Fibroblast of peridontal ligament (primary cell): ENCODE results near the gene ALAS2.
"Not testable (repeated sequence)": the region's sequence is repeated elsewhere in the genome, so short reads cannot be mapped to it uniquely, and the experiment has no call there.

Source experiments
- DNase-seq: peaks from one replicate; pipeline ENCODE4 v3.0.0-alpha.2; 2010; ENCODE audit errors: extremely low read depth

The ALAS2 gene, protein sequence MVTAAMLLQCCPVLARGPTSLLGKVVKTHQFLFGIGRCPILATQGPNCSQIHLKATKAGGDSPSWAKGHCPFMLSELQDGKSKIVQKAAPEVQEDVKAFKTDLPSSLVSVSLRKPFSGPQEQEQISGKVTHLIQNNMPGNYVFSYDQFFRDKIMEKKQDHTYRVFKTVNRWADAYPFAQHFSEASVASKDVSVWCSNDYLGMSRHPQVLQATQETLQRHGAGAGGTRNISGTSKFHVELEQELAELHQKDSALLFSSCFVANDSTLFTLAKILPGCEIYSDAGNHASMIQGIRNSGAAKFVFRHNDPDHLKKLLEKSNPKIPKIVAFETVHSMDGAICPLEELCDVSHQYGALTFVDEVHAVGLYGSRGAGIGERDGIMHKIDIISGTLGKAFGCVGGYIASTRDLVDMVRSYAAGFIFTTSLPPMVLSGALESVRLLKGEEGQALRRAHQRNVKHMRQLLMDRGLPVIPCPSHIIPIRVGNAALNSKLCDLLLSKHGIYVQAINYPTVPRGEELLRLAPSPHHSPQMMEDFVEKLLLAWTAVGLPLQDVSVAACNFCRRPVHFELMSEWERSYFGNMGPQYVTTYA

DNA sequence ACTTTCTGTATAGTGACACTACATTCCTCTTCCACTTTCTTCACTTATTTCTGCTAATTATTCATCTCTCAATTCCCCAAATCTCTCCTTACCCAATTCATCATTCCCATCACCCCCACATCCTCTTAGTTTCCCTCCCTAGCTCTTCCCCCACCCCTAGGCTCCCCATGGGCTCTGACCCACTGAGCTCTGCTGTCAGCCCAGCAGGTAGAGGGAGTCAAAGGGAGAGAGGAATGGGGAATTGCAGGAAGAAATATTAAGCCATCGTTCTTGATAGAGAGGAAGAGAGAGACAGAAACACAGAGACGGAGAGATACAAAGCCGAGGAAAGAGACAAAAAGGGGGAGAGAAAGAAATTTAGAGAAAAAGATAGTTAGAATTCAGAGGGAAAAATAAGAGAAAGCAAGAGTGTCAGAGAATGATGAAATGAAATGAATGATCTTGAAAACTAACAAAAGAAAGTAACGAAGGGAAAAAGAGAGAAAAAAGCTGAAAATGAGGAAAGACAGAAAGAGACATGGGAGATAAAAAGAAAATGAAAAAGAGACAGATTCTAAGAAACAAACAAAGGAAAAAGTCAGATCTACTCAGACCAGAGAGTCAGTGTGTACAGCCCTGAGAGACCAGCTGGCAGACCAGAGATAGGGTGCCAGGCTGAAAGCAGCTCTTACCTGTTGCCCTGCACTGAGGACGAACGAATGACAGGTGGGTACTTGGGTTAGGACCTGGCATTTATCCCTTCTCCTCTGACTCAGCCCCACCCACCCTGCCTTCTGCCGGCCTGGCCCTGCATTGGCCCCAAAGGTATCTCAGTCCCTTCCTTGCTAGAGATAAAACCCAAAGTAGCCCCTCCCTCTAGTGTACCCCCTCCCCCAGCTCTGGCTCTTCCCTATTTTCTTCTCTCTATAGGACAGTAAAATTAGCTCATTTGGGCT is at the start of gene ALAS2:
Gene ALAS2, minus strand, starts transcription at position 707 of the 935 bp plus-strand sequence. CDS start 4,977 bp downstream, outside the sequence.
- DNase-seq = no peak

DNA sequence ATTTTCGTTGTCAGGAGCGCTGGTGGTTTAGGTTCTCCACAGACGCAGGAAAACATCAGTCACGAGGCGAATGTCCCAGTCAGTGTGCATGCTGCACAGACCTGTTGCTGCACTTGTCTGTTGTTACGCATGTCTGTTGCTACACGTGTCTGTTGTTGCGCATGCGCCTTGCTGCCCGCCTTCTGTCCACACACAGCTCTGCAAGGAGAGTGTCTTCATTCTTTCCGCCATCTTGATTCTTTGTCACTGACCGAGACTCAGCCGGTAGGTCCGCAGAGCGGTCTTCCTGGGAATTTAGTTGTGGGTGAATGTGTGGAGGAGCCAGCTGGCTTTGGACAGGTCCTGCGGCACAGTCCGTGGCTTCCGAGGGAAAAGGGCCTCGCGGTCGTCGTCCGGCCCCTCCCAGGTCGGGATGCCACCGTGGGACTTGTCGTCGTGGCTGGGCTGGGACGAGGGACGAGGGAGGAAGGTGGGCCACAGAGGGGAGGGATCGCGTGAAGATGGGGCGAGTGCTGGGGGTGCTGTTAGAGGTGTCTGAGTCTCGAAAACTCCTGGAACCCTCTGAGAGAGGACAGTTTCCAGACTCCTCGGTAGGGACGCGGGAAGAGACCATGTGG is 44.2 kb upstream of the ALAS2 start, which contains the start of gene PAGE2B:
Gene PAGE2B, plus strand, starts transcription at position 180 of the 617 bp plus-strand sequence. CDS start 1,012 bp downstream, outside the sequence.
- DNase-seq = no peak

DNA sequence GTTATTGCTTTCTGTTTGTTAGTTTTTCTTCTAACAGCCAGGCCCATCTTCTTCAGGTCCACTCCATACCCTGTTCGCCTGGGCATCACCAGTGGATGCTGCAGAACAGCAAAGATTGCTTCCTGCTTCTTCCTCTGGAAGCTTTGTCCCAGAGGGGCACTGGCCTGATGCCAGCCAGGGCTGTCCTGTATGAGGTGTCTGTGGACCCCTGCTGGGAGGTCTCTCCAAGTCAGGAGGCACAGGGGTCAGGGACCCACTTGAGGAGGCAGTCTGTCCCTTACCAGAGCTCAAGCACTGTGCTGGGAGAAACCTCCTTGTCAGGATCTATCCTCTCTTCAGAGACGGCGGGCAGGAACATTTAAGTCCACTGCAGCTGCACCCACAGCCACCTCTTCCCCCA is 41.5 kb upstream of the ALAS2 start:
- no peak for DNase-seq

DNA sequence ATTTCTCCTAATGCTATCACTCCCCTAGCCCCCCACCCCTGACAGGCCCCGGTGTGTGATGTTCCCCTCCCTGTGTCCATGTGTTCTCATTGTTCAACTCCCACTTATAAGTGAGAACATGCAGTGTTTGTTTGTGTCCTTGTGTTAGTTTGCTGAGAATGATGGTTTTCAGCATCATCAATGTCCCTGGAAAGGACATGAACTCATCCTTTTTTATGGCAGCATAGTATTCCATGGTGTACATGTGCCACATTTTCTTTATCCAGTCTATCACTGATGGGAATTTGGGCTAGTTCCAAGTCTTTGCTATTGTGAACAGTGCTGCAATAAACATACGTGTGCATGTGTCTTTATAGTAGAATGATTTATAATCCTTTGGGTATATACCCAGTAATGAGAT is 36.4 kb upstream of the ALAS2 start:
- not testable (repeated sequence) for DNase-seq

DNA sequence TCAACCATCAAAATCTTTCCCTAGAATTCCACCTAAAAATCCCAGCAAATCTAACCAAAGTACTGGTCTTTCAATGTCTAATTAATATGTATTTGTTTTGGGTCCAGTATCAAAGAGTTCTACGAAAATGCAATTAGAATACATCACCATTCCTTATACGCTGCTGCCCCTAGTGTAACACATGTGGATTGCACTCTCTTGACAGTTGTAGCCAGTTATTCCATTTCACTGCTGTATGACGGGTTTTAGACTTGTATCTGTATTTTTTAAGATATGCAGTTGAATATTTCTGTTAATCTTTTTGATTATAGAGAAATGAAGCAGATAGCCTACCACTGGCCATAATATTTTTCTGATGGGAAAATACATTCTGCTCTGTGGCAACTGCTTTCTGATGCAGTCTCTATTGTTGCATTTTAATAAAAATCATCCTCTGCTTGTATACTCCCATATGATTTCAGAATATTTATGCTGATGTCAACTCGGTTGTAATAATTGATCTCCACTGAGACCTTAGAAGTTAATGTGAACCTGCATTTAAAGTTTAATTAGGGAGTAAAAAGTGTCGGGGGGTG is 27.0 kb upstream of the ALAS2 start:
- DNase-seq = peak; percentile 50

DNA sequence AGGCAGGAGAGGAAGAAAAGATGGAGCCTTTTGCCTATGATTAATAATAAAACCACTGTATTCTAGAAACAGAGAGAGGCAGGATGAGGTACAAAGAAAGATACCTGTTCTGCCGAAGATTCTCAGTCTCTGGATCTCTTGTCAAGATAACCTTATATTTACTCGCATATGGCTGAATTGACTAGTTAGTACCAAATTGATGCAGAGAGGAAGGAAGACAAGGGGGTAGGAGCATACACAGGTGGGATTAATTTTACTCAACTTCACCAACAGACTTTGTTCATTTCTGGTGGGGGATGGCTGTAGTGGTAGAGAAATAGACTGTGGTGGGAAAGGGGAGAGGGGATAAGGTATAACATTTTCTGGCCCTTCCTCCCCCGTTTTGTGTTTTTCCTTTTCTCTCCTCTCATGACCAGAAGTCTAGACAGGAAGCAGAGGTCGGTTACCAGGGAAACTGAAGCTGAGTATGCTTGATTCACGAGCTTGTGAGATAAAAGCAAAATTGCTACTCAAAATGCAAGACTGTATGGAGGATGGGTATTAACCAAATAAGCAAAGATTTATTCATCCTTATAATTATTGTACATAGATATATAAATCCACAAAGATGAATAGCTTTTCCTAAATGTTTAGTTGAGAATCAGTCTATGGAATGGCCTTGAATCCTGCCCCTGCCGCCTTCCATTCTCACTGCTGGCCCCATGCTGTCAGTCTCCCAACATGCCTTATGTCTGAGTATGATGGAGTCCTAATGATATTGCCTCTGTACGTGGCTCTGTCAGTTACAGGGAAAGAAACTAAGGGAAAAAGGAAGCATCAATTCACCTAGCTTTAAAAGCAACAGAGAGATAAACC is 26.3 kb upstream of the ALAS2 start:
- peak; percentile 1 for DNase-seq

DNA sequence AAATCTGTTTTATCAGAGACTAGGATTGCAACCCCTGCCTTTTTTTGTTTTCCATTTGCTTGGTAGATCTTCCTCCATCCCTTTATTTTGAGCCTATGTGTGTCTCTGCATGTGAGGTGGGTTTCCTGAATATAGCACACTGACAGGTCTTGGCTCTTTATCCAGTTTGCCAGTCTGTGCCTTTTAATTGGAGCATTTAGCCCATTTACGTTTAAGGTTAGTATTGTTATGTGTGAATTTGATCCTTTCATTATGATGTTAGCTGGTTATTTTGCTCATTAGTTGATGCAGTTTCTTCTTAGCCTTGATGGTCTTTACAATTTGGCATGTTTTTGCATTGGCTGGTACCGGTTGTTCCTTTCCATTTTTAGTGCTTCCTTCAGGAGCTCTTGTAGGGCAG is 19.8 kb upstream of the ALAS2 start:
- not testable (repeated sequence) for DNase-seq

DNA sequence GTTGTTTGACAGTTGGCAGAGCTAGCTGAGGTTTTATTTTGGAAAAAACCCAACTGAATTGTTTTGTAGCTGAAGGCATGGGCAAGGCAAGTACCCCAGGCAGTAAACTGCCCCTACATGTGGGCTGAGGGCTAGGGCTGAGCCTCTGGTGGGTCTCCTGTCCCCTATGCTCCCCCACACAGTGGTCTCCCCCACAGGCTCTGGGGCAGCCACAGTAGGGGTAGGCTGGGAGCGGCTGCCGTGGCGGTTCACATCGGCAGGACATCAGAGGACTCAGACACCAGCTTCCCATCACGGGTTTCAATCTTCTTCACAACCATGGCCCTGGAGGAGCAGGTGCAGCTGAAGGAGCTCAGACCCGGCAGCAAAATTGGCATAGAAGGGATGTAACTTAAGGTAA is 10.7 kb upstream of the ALAS2 start:
- no peak for DNase-seq

DNA sequence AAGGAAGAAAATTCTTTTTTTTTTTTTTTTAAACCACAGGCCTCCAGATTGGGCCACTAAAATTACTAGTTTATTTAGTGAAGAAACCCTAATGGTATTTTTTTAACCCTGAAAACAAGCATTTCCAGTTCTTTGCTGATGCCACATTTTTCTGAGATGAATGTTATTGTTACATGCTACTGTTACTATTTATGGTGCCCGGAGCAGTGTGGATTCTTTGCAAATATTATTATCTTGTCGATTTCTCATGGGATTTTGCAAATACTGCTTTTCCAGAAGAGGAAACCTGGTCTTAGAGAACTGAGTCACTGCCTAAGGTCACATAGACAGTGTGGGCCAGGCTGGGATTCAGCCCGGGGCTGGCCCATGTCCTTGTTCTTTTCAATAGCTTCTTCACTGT is 8.7 kb upstream of the ALAS2 start:
- DNase-seq = no peak

DNA sequence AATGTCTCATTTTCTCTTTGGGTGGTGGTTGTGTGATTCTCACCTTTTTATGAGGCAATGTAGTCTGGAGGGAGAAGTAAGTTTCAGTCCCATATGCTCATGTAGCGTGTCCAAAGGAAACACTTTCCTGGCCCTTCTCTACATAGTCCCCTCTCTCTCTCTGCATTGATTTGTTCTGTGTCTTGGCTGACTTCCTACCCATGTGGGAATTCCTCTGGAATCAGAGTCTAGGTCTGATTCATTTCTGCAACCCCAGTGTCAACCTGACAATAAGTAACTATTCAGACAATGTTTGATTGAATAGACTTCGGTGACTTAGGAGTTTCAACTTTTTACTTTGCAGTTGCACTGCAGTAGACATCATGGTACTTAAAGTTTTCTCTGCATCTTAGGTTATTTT is 2.7 kb upstream of the ALAS2 start:
- no peak for DNase-seq

DNA sequence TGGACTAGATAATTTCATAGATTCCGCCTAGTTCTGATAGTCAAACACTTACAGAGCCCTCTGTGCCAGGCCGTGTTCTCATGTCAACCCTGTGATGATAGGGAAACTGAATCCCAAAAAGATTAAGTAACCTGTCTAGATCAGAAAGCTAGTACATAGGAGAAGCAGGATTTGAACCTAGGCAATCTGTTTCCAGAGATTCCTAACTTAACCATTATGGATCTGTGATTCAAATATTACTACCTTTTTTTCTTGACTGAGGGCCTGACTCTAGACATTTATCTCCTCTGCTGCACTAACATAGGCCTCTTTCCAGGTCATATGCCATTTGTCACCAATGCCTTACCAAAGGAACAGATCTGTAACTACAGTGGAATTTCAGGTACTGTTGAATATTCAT is 1.5 kb downstream of the ALAS2 start:
- no peak for DNase-seq

DNA sequence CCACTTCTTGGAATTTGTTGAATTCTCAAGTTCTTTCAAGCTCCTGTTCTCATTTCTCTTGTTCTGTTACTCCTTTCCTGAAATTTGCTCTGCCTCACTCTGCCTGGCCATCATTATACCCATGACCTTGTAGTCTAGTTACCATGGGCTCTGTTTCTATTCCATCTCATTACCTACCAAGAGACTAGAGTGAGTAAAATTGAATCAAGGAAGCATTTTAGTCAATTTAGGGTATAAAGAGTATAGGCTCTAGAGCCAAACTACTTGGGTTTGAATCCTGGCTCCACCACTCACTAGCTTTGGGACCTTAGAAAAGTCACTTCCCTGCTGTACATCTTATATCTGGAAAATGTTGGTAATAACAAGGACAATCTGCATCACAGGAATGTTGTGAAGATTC is 2.2 kb downstream of the ALAS2 start:
- DNase-seq = no peak

DNA sequence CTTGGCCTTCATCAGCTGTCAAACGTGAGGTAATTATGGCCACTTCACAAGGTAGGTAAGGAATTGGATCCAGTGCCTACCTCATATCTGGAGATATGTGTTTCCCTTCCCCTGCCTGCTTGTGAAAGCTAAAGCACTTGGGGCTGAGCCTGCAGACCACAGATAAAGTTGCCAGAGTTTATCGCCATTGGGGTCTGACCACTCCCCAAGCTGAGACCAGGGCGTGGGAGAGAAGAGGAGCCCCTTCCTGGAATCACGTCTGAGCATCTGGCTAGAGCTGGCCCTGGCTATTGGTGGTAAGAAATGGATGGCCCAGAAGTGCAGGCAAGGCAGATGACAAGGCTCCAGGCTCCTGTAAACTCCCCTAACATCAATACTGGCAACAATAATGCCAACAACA is 2.7 kb downstream of the ALAS2 start:
- DNase-seq = no peak

DNA sequence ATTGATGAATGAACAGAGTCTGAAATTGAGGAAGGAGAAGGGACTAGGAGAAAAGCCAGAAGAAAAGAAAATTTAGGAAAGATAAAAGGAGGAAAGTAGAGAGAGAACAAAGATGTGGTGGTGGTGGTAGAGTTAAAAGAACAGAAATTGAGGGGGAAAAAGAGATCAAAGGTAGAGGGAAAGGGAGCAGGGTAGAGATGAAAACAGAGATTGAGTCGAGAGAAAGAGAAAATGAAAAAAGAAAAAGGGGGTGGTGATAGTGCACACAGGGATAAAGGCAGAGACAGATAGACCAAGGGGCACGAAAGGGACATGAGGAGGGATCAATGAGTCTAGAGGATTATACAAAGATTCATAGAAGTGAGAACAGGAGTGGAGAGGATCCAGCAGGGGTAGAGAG is 3.9 kb downstream of the ALAS2 start:
- DNase-seq = no peak

DNA sequence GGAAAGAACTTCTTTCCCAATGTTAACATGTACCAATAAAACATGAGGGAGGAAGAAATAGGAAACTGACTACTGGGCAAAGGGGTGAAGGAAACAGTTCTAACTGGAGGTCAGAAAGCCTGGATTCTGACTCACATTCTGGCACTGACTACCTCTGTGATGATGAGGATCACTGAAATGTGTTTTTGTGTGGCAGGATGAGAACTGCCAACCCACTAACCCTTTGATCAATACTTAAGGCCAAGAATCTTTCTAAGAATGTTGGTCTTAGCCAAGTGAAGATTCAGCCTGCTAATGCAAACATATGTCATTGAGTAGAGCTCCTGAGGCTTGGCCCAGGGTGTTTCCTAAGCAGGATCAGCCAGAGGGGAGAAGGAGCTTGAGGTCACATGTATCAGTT is 4.6 kb downstream of the ALAS2 start:
- peak; percentile 36 for DNase-seq

DNA sequence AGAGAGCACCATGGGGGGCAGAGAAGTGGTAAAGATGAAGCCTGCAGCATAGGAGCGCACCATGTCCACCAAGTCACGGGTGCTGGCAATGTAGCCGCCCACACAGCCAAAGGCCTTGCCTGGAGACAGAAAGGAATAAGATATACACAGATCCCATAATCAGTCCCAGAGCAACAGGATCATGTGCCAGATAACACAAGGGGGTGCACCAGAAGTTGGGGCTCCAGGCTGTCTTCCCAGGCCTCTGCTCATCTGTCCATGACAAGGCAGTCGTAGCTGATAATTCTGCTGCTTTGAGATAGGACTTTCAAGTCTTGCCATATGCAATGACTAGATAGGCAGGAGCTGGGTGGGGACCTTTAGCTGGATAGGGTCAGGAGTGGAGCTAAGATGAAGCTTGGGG is 15.9 kb downstream of the ALAS2 start:
- DNase-seq = no peak

DNA sequence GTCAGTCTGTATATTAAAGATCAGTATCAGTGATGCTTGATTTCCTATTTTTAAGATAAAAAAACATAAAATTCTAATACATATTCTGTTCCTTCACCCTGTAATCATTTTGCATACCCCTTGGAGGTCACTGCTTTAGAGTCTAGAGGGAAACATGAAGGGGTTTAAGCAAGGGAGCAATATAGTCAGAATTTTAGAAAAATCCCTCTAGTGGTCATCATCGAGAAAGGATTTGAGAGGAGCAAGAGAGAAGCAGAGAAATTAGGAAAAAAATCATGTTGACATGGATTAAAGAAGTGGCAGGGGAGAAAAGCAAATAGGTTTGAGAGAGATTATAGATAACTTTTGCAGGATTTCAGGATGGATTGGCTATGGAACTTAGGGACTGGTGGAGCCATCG is 19.5 kb downstream of the ALAS2 start:
- peak; percentile 12 for DNase-seq

DNA sequence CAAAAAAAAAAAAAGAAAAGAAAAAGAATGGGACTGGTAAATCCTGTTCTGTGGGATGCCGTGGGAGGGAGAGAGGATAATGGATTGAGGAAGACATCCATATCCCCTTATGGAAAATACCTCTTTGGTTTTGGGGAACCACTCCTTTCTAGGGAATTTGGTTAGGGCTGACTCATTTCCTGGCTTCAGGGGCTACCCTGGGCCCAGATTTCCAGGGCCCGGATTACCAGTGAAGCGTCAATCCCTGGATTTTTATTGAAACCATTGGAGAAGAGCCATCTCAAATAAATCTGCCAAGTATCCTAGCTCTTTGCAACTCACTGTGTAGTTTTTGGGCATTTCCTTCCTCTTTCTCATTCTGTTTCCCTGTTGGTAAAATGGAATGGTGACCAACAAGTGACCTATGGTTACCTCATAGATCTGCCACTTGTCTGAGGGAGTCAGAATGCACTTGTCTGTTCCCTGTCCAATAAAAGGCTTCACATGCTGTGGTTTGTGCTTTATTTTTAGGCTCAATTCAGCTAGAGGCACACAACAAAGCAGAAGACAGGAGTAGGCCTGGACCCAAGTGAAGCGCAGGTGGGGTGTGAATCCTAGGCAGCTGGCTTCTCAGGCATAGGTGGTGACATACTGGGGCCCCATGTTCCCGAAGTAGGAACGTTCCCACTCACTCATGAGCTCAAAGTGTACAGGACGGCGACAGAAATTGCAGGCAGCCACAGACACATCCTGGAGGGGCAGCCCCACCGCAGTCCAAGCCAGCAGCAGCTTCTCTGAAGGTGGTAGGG is 22.0 kb downstream of the ALAS2 start:
- DNase-seq = peak; percentile 53

DNA sequence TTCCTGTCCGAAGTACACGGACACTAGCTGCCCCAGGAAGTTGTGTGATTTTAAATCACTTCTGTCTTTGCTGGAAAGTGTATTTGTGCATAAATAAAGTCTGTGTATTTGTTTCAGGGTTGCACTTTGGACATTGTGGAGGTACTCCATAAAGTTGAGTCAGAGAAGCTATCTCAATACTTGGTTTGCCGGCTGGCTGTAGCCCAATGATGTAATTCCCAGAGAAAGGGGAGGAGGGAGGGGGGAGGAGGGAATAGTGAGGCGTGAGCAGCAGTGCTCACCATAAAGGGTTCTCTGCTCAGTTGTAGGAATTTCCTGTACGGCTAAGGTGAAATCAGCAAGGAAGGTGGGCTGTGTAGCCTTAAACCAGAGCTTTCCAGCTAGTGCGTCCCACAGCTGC is 23.1 kb downstream of the ALAS2 start:
- peak; percentile 60 for DNase-seq
